Epithelial cell of esophagus (primary cell): ENCODE results near the gene HSF4.
A peak's percentile ranks its signal among the peaks of the same experiment; 100 is the strongest.

ENCODE experiments used
- DNase-seq: peaks from one replicate; pipeline ENCODE4 v3.0.0; 2010; ENCODE audit warnings: low read depth
- H3K4me3 ChIP-seq: 2 replicates; pipeline ENCODE4 v1.5.1; 2011; ENCODE audit warnings: mild to moderate bottlenecking, low read length, control low read depth
- TF ChIP-seq, protein P1 (sequence below): IDR thresholded peaks from 2 replicates; pipeline ENCODE4 v1.5.1; 2011; ENCODE audit warnings: low read depth, mild to moderate bottlenecking, low read length, control low read depth, inconsistent platforms; ENCODE audit not compliant: insufficient read depth; ENCODE audit errors: missing control alignments

HSF4 gene

DNA sequence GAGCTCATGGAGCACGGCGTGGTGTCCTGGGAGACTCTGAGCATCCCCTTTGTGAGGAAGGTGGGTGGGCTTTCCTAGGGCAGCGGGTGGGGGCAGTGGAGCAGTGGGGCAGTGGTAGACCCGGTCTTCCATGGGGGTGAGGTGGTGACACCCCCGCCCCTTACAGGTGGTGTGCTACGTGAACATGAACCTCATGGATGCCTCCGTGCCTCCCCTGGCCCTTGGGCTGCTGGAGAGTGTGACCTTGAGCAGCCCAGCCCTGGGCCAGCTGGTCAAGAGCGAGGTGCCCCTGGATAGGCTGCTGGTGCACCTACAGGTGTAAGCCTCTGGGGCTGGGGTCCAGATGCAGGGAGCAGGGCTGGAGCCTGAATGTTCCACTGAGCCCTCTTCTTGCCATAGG lies 35.9 kb downstream of the HSF4 start:
- TF ChIP-seq, protein P1, sequence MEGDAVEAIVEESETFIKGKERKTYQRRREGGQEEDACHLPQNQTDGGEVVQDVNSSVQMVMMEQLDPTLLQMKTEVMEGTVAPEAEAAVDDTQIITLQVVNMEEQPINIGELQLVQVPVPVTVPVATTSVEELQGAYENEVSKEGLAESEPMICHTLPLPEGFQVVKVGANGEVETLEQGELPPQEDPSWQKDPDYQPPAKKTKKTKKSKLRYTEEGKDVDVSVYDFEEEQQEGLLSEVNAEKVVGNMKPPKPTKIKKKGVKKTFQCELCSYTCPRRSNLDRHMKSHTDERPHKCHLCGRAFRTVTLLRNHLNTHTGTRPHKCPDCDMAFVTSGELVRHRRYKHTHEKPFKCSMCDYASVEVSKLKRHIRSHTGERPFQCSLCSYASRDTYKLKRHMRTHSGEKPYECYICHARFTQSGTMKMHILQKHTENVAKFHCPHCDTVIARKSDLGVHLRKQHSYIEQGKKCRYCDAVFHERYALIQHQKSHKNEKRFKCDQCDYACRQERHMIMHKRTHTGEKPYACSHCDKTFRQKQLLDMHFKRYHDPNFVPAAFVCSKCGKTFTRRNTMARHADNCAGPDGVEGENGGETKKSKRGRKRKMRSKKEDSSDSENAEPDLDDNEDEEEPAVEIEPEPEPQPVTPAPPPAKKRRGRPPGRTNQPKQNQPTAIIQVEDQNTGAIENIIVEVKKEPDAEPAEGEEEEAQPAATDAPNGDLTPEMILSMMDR: no peak
- peak overlapping the region; percentile 87 for H3K4me3 ChIP-seq
- DNase-seq: no peak

DNA sequence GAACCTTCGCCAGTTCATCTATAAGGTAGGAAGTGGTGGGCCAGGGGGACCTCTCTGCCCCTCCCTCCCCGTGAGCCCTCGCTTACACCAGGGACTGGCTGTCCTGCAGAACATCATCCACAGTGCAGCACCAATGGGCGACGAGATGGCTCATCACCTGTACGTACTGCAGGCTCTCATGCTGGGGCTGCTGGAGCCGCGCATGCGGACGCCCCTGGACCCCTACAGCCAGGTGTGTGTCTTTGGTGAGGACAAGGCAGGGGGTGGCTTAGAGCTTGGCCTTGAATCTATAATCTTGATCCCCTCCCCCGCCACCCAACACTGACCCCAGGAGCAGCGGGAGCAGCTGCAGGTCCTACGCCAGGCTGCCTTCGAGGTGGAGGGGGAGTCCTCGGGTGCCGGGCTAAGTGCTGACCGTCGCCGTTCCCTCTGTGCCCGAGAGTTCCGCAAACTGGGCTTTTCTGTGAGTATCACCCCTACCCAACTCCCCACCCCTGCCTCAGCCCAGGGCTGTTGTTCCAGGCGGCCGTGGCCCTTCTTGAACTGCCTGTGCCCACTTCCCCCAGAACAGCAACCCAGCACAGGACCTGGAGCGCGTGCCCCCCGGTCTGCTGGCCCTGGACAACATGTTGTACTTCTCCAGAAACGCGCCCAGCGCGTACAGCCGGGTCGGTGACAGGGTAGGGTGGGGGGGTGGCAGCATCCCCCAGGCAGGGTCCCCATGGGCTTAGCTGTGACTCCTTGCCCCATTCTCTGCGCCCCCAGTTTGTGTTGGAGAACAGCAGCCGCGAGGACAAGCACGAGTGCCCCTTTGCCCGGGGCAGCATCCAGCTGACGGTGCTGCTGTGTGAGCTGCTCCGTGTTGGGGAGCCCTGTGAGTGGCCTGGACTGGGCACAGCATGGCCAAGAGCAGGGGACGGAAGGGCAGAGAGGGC lies 37.1 kb downstream of the HSF4 start:
- DNase-seq: no peak
- TF ChIP-seq, protein P1: no peak
- no peak overlapping the region for H3K4me3 ChIP-seq

DNA sequence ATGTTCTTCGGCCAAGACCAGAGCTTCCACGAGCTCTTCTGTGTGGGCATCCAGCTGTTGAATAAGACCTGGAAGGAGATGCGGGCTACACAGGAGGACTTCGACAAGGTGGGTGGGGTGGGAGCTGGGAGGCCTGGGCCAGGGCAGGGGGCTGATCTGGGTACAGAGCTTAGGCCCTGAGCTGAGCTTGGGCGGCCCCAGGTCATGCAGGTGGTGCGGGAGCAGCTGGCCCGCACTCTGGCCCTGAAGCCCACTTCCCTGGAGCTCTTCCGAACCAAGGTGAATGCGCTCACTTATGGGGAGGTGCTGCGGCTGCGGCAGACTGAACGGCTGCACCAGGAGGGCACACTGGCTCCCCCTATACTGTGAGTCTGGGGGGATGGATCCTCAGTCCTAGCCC lies 37.9 kb downstream of the HSF4 start:
- DNase-seq: no peak
- TF ChIP-seq, protein P1: no peak
- H3K4me3 ChIP-seq: no peak overlapping the region

DNA sequence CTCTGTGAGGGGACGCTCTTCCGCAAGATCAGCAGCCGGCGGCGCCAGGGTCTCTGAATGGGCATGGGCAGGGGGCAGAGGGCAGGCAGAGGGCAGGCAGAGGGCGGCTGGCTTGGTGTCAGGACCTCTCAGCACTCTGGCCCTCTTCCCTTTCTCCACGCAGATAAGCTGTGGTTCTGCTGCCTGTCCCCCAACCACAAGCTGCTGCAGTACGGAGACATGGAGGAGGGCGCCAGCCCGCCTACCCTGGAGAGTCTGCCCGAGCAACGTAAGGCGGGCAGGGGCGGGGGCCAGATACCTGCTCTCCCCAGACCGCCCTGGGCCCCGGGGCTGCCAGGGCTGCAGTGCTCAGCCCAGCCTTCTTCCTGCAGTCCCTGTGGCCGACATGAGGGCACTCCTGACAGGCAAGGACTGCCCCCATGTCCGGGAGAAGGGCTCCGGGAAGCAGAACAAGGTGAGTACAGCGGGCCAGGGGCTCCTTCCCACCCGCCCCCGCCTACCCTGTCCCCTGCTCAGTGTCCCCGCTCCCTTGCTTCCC lies 38.5 kb downstream of the HSF4 start:
- no peak for DNase-seq

DNA sequence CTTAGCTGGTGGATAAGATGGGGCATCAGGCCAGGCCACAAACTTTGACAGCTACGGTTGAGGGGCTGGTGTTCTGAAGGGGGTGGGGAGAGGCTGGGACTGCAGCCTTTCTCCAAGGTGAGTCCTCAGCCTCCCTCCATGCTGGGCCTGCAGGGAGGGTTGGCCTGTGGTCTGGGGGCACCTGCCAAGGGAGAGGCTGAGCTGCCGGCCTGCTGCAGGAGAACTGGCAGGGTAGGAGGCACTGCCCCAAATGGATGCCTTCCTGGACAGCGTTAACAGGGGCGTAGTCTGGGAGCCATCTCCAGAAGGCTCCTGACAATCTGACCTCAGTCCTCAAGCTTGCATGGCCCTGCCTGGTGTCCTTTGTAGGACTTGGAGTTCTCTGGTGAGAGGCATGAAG lies 39.5 kb downstream of the HSF4 start:
- no peak overlapping the region for H3K4me3 ChIP-seq
- TF ChIP-seq, protein P1: no peak
- DNase-seq: no peak

More for the DNA sequence above, 38.5 kb downstream of the HSF4 start:
- no peak overlapping the region for H3K4me3 ChIP-seq
- TF ChIP-seq, protein P1: no peak

DNA sequence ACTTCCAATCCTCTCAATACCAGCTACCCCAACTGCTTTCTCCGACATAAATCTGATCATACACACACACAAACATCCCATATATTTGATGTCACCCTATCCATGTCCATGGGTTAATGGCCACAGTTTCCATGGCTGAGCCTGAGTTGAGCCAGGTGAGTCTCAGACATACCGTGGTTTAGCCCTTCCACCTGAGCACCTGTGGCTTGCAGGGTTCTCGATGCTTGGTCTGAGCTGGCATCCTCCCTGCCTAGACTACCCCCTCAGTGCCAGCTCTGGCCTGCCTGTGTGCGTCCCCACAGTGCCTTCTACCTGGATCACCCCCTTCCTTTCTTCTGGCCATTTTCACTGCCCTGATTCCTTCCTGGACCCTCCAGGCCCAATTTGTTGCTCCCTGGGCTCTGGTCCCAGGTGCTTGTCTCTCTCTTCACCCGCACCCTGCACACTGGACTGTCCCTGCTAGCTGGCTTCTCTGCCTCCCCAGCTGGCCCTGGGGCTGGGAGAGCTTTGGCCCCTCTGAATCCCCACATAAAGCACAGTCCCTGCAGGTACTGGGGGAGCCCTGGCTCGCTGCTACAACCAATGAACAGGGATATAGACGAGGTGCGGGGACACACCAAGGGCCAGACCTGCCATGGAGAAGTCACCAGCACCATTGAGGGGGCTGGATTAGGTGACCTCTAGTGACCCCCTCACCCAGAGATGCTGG lies 41.7 kb downstream of the HSF4 start:
- H3K4me3 ChIP-seq: no peak overlapping the region
- no peak for DNase-seq
- TF ChIP-seq, protein P1: no peak
